ENCODE results near the gene MYMK.
A peak's percentile ranks its signal among the peaks of the same experiment; 100 is the strongest.

The MYMK gene

DNA sequence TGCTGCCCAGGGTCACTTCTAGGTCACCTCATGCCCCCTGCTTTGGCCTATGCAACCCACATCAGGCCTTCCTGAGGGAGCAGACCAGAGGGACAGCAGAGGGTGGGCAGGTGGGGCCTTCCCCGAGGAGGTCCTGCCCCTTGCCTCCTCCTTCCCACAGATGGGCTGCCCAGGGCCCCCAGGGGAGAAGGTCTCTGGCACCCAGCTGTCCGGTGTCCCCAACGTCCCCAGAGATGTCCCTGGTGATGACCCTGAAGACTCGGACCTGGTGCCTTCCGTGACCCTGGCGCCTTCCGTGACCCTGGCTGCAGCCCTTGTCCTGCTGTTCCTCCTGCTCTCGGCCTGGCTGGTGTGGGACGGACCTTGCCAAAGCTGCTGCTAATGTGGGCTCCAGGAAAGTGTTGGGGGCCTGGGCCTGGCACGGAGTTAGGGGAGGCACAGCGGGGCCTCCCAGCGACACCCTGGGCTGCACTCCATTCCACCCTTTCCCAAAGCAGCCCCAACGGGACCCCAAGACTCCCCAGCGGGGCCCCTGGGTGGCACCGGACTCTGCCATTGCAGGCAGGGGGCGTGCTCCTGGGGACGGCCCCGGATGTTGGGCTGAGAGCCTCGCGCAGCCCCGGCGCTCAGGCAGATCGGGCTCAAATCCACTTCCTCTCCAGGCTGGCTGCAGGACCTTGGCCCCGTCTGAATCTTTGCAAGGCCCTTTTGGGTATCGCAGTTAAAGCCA is 39.1 kb downstream of the MYMK start:
- no peak for DNase-seq (ENCODE audit: low read depth, low spot score)

DNA sequence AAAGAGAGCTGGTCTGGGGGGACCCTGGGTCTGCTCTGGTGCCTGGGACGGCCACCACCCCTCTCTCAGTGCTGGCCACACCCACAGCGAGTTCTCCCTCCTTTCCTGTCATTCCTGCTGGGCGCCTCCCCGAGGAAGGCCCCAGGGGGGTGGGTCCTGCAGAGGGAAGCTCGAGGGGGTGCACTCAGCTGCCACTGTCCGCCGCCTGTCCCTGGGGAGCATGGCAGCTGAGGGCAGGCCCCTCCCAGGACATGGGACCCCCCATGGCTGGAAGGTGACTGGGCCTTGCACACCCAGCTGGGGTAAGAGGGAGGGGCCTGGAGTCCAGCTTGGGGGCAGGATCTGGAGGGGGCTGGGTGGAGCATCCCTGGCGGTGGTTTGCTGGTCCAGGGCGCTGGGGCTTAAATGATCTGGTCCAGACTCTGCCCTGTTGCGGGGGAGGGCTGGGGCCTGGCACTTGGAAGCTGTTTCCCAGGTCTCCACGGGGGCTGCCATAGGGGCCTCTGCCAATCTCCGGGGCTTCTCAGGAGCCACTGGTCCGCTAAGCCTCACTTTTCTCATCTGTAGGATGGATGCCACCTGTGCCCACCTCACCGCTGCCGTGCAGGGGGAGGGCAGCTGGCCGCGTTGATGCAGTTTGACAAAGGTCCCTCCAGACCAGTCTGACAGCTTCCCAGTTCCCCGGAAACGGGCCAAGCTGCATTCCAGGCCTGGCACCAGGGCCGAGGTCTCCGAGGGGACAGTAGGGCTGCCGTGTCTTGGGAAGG is 39.9 kb downstream of the MYMK start:
- DNase-seq (ENCODE audit: low read depth, low spot score), result no peak

DNA sequence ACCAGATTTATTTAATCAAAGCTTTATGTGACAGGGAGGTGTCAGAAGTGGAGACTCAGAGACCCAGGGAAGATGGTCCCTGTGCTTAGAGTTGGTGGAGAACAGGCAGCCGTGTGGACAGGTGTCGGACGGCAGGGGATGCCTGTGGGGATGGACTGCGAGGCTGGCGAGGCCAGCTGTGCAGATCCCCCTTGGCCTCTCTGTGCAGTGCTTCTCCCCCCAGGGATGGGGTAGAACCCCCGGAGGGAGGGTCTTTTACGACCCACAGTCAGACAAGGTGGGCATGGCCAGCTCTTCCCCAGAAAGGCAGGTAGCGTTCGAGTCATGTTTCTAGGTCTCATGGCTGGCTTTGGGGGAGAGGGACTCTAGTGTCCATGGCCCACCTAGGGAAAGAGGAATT is 41.1 kb downstream of the MYMK start:
- no peak for DNase-seq (ENCODE audit: low read depth, low spot score)

DNA sequence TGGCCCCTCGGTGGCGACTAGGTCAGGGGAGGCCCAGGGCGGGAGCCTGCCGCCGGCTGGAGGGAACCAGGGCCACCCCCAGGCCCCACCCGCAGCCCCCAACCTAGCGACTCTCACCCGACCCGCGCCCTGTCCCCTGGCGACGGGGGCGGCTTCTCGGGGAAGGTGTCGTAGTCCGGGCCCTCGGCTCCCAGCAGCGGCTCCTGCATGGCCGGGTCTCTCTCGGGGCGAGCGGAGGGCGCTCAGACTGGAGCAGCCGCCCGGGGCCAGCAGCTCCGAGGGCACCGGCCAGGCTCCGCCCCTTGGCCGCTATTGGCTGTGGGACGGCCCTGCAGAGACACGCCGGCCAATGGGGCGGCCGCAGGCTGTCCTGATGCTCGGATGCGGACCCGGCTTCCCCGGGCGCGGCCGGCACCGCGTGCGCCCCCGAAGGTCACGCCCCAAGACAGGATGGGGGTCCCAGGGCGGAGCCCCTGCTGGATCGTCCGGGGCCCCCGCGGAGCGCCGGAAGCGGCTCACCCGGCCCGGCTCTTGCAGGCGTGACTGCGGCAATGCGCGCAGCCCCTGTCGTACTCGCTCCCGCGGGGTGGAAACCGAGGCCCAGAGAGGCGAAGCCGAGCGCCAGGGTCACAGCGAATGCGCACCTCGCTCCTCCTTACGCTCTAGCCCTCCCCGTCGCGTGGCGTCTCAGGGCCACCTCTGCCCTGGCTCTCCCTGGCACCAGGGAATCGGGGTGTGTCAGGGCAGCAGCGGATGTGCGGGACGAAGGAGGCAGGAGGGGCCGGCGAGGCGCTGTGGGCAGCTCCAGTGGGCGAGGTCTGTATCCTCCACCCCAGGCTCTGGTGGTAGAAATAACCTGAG is 45.7 kb downstream of the MYMK start, which contains the start of gene SLC2A6:
SLC2A6 (minus strand) TSS at position 249 of the 861 bp plus-strand sequence; CDS start at position 209, 40 bp downstream.
- peak; percentile 75 for DNase-seq (ENCODE audit: low read depth, low spot score)

DNA sequence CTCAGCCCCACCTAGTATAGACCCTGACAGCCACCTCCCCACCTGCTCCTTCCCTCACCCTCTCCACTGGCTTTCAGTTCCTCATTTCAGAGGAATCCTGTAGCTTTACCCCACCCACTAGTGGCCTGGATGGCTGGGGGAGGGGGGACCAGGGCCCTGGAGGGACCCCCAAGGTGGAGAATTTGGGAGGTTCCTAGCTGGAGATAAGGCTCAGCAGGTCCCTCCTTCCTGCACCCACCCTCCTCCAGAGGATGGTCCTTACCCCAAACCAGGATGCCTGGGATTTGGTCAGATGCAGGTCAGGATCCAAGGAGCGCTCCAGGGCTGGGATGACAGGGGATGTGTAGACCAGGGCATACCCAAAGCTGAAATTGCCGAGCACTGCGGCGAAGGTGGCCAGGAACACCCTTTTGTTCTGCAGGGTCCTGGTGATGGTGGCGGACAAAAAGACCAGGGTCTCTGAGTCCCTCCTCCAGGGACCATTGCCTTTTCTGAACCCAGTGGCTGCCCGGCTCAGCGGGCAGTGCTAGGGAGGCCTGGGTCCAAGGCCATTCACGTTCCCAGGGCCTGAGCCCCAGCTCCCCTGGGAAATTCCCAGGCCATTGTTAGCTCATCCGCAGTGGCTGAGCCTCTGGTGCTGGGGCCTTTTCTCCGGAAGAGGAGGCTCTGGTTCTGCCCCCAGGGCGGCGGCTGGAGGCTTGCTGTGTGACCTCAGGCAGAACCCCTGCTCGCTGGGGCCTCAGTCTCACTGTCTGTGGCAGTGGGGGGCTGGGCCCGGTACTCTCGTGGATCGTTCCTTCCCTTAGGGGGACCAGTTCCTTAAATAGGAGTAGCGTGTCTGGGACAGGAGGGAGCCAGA is 46.5 kb downstream of the MYMK start:
- DNase-seq (ENCODE audit: low read depth, low spot score), result no peak

DNA sequence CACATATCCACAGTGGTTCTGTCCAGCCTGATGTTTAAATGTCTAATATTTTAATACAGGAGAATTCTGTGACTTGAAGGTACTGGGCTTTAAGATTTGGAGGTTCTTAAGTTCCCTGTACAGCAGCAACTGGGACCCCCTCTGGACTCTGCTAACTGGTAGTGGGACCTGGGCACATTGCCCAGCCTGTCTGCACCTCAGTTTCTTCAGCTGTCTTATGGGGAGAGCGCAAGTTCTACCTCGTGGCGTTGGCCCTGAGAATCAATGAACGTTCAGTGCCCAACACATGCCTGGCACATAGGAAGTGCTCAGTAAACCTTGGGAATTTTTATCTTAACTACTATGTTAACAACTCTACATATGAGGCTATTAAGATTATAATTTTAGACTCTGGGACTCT is 47.3 kb downstream of the MYMK start:
- DNase-seq (ENCODE audit: low read depth, low spot score), result no peak

DNA sequence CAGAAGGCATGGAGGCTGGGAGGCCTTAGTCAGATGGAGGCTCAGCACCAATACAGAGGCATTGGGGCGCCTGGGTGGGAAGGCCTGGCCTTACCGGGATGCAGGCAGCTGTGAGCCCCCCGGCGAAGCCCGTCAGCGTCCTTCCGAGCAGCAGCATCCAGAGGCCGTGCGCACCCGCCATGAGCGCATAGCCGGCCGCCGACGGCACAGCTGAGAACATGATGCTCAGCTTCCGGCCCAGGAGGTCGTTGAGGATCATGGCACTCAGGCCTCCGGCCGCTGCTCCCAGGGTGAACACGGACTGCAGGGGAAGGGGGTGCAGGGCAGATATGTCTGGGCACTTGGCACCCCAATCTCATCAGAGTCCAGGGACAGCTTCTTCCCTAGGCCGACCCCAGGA is 47.8 kb downstream of the MYMK start:
- no peak for DNase-seq (ENCODE audit: low read depth, low spot score)

DNA sequence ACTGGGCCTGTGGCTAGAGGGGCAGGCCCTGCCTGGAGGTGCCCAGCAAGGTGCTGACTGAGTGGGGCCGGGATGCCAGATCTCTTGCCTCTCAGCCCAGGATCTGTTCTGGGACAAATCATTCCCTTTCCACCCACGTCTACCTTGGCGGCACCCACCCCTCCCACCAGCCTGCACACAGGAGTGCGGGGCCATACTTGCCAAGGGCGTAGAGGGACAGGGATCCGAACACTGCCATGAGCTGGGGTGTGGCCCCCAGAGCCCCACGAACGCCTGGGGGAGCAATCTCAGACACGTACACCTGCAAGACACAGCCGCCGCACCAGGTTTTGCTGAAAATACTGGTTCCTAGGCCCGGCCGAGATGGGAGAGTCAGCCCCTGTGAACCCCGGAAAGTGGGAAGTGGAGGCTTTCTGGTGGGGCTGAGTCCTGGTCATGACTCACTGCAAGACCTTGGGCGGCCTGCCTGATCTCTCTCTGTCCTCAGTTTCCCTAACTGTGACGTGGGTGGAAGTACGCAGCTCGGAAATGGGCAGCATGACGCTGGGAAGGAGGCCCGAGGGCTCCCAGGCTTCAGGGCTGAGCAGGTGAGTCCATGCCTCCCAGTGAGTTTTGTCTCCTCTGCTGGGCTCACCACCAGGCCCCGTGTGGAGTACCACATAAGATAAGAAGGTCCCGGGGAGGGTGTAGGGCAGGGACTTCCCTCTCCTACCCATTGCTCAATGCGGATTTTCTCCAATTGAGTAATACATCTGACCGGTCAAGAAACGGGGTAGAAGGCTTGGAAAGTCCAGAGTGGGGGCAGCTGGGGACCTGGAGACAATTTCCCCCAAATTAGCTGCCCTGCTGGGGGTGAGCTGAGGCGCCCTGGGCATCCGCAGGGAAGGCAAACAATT is 48.5 kb downstream of the MYMK start:
- DNase-seq (ENCODE audit: low read depth, low spot score), result no peak

DNA sequence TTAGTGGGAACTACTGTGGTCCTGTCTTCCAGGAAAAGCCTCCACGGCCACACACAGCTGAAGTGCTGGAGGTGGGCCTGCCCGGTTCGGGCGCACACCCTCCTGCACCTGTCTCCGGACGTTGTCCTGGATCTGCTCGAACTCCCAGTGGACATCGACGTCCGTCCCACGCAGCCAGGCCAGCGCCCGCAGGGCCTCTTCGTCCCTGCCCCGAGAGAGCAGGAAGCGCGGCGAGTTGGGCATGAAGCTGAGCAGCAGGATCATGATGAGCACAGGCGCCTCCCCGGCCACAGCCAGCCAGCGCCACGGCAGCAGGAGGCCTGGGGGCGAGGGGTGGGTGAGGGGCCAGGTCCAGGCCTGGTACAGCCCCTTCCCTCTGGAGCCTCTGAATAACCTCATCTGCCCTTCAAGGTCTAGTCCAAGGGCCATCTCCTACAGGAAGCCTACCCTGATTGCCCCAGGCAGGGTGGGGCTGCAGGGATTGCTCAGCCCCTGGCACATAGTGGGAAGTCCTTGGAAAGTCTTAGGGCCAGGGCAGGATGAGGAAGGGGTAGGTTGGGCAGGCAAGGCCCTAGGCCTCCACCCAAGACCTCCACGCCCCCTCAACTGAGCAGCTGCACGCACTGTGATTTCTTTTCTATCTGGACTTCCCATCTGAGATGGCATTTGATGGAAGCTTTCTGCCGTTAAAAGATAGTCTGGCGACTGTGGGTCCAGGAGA is 49.3 kb downstream of the MYMK start:
- no peak for DNase-seq (ENCODE audit: low read depth, low spot score)

DNA sequence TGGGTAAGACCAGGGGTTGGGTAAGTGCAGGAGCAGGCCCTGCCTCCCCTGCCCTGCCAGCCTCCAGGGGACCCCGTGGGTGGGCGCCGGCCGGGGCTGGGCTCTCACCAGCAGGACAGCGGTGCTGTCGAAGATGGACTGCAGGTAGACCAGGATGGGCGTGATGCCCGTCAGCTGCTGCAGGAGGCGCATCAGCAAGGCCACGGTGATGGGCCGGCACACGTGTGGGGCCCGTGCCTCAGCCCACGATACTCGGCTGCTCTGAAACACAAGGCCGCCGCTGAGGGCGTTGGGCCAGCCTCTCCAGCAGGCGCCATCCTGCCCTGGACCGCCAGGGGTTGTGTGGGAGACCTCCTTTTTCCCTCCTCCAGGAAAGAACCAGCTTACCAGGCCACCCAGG is 49.9 kb downstream of the MYMK start:
- DNase-seq (ENCODE audit: low read depth, low spot score), result no peak

DNA sequence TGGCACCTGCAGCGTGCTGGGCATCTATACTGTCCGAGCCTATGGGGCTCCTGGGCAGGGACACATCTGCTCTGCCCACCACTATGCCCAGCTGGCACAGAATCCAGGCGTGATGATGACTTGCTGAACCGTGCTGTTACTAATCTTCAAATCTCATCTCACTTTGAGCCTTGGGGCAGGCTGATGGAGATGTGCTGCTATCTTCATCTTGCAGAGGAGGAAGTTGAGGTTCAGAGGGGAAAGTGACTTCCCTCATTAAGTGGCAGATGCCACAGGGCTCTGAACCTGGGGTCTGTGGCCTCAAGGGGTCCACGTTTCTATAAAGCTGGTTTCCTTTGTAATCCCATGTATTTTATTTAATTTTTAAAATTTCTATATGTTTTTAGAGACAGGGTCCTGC is 50.5 kb downstream of the MYMK start:
- DNase-seq (ENCODE audit: low read depth, low spot score), result no peak

DNA sequence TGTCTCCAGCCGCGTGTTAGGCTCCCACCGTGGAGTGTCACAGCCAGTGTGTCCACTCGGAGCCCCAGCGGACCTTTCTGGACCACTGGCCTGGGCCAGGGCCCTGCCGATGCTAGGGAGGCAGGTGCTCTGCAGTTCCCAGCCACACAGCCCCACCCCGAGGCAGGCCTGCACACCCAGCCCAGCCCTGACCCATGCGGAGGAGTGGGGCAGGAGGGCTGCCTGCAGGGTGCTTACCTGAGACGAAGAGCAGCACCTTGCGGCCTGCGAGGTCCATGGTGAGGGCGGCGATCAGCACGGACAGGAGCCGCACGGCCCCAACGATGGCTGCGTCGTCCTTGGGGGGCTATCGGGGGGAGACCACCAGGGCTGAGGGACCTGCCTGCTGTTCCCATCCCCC is 51.0 kb downstream of the MYMK start:
- DNase-seq (ENCODE audit: low read depth, low spot score), result no peak

DNA sequence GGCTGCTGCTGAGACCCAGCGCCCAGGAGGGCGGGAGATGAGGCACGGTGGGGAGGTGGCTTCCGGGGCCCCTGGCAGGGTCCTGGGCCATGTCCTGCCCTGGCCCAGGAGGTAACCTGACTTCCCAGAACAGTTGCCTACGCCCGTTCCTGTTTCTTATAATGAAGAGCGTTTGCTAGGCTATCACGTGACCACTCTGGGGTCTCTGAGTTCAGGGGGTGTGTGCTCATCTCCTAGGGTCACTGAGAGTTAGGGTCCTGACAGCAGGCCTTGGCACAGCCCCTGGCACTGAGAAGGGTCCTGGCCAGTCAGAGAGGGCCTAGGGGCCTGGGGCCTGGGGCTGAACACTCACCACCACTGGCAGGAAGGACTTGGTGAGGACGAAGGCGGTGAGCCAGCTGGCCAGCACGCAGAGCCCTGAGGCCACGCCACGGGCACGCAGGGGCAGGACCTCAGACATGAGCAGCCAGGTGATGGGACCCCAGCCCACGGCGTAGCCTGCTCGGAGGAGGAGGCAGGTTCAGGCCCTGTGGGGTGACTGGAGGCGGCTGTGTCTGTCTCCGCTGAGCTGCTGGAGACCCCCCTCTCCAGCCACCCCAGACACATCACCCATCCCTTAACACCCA is 51.9 kb downstream of the MYMK start:
- DNase-seq (ENCODE audit: low read depth, low spot score), result no peak

DNA sequence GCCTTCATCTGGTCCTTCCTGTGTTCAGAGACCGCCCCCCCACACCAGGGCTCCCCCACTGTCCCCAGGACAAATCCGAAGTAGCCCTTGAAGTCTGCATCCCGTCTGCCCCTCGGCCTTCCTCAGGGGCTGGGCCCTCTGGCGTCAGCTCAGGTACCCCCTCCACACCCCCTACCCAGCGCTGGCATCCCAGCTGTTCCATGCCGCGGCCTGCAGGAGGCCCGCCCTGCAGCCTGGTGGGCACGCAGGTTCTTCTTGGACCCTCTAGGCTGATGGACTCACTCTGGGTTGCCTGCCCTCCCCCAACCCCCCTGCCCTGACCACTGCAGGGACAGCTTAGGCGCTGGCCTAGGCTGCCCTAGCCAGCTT is 52.5 kb downstream of the MYMK start:
- DNase-seq (ENCODE audit: low read depth, low spot score), result no peak

DNA sequence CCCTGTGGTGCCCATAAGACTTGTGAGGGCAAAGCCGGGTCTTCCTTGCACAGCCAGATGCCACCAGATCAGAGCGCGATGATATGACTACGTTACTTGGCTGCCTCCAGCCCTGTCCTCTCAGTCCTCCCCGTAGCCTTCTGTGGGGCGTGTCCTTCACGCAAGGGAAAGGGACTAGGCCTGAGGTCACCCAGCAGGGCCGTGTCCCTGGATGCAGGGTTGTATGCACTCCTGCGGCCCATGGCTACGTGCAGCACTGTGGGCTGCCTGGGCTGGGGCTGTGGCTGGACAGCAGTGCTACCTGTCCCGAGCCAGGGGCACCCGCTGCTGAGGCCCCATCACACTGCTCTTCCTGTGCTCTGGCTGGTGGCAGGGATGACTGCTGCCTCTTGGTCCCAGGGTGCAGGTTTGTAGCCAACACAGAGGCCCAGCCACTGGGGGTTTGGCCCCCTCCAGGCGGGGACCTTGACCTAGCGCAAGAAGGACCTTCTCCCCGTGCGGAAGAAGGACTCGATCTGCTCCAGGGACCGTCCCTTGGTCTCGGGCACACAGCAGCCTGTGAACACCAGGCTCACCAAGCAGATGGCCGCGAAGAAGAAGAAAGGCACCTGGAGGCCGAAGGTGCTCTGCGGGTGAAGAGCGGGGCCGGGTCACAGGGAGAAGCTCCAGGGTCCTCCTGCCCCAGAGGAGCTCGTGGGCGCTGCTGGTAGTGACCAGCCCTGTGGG is 53.0 kb downstream of the MYMK start:
- DNase-seq (ENCODE audit: low read depth, low spot score), result no peak

DNA sequence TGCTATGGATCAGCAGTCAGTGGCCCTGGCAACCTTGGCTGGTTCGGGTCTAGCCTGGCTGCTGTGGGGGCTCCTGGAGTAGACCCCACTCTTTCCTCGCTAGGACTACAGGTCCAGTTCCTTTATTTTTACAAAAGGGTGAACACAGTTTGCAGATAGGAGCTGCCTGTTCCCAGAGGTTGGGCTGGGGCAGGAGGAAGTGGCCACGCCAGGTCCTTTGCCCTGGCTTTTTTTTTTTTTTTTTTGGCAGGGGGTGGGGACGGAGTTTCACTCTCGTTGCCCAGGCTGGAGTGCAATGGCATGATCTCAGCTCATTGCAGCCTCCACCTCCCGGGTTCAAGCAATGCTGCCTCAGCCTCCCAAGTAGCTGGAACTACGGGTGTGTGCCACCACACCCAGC is 53.8 kb downstream of the MYMK start:
- DNase-seq (ENCODE audit: low read depth, low spot score), result no peak

DNA sequence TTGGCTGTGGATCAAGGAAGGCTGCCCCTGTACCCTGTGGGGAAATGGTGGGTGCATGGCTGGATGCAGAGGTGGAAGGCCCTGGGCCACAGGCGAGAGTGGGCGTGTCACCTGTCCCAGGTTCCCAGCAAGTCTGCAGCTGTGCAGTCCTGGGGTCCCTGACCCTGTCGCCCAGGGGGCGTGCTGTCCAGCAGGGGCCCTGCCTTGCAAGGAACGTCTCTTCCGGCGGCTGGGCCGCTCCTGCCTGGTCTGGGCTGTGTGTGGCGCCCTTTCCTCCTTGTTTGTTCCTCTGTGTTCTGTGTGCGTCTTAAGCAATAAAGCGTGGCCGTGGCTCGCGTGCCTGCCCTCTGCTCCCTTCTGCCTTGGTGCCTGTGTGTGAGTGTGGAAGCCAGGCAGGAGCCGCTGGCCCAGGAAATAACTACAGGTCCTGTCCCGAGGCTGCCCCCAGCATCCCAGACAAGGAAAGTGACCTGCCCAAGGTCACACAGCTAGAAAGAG is 54.3 kb downstream of the MYMK start:
- DNase-seq (ENCODE audit: low read depth, low spot score), result no peak

DNA sequence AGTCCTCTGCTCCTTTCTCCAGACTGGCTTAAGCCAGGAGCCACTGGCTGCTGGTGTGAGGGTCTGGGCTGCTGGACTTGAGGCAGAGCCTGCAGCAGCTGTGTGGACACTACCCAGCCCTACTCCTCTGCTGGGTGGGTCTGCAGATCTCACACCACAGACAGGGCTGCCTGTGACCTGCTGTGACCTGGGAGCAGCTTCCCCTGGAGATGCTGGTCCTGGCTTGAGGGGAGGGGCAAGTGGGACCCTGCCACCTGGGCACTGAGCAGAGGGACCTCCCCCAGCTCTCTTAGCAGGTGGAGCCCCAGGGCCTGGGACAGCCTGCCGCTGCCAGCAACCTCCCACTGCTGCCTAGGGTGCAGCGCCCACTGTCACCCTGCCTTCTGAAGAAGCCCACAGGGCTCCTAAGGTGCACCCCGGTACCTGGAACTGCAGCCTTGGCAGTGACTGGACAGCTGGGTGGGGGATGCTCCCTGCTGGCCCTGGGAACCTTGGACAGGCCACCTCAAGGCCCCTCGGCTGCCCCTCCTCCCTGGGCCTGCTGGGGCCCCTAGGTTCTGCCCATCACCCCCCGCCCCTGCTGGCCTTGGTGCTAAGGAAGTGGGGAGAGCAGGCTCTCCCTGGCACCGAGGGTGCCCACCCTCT is 55.9 kb downstream of the MYMK start:
- no peak for DNase-seq (ENCODE audit: low read depth, low spot score)

Measured in iPS DF 19.7 (cell line).